AG08395 (cell line): ENCODE measurements around the gene AUNIP.
"Not testable (repeated sequence)": the region's sequence is repeated elsewhere in the genome, so short reads cannot be mapped to it uniquely, and the experiment has no call there.

Experiments used
- DNase-seq: peaks from one replicate; pipeline ENCODE4 v3.0.0; 2012; ENCODE audit warnings: mixed read lengths, low spot score

The AUNIP gene

GRCh38 chr1:25864434-25864833 lies 5.2 kb upstream of the AUNIP start:
- DNase-seq, result no peak

GRCh38 chr1:25863486-25864262 lies 4.4 kb upstream of the AUNIP start:
- no peak for DNase-seq

GRCh38 chr1:25862785-25863485 lies 3.7 kb upstream of the AUNIP start:
- DNase-seq, result no peak

GRCh38 chr1:25861316-25862286 lies 2.3 kb upstream of the AUNIP start:
- no peak for DNase-seq

- DNase-seq, result no peak
Measured at GRCh38 chr1:25858494-25858893, 763 bp downstream of the AUNIP start.

GRCh38 chr1:25856856-25857255 lies 2.4 kb downstream of the AUNIP start:
- no peak for DNase-seq

GRCh38 chr1:25854554-25854953 lies 4.7 kb downstream of the AUNIP start:
- DNase-seq, result no peak

GRCh38 chr1:25848531-25848930 lies 10.7 kb downstream of the AUNIP start:
- DNase-seq, result no peak

- DNase-seq, result no peak
Measured at GRCh38 chr1:25847929-25848328, 11.3 kb downstream of the AUNIP start.

GRCh38 chr1:25845664-25846063 lies 13.6 kb downstream of the AUNIP start:
- no peak for DNase-seq

- no peak for DNase-seq
Measured at GRCh38 chr1:25844536-25845337, 14.5 kb downstream of the AUNIP start.

- DNase-seq, result no peak
Measured at GRCh38 chr1:25843483-25843882, 15.8 kb downstream of the AUNIP start.

GRCh38 chr1:25839808-25840207 lies 19.4 kb downstream of the AUNIP start:
- not testable (repeated sequence) for DNase-seq

GRCh38 chr1:25837262-25837875 lies 21.9 kb downstream of the AUNIP start:
- no peak for DNase-seq

GRCh38 chr1:25836695-25837094 lies 22.6 kb downstream of the AUNIP start:
- DNase-seq, result no peak

- no peak for DNase-seq
Measured at GRCh38 chr1:25834894-25835293, 24.4 kb downstream of the AUNIP start.

- DNase-seq, result no peak
Measured at GRCh38 chr1:25833158-25833557, 26.1 kb downstream of the AUNIP start.

- DNase-seq, result no peak
Measured at GRCh38 chr1:25832336-25833037, 26.8 kb downstream of the AUNIP start.

- DNase-seq, result no peak
Measured at GRCh38 chr1:25831569-25832196, 27.6 kb downstream of the AUNIP start.

GRCh38 chr1:25829046-25829445 lies 30.2 kb downstream of the AUNIP start:
- no peak for DNase-seq
